ENCODE measurements around the gene CNTN5. TPM values are rescaled to one million over a fixed set of nuclear protein-coding genes. Genes with fewer than 3 reads are reported as not detected.

CNTN5 gene
- total RNA-seq, 2 donors from 2014 or later = not detected

- Mint-ChIP-seq H3K36me3 (ENCODE audit: low read depth) (no peaks in the 10 kb centered on the region), H3K4me3 (no peak overlapping the region), H3K27ac (no peak overlapping the region), H3K27me3 (no peaks in the 10 kb centered on the region), H3K4me1 (no peaks in the 10 kb centered on the region)
- ATAC-seq (no peak), DNase-seq (no peak)
- peaks cover 2% of the 10 kb centered on the region for H3K9me3 ChIP-seq (ENCODE audit: control insufficient read depth, low read length, poor library complexity, severe bottlenecking)
Observed at GRCh38 chr11:100151944-100152343, 1131.2 kb downstream of the CNTN5 start.

- Mint-ChIP-seq H3K27me3 (no peaks in the 10 kb centered on the region), H3K27ac (no peak overlapping the region), H3K4me3 (no peak overlapping the region), H3K36me3 (ENCODE audit: low read depth) (no peaks in the 10 kb centered on the region), H3K4me1 (no peaks in the 10 kb centered on the region)
- DNase-seq (no peak), ATAC-seq (no peak)
- H3K9me3 ChIP-seq (ENCODE audit: control insufficient read depth, low read length, poor library complexity, severe bottlenecking) = peaks cover 2% of the 10 kb centered on the region
Observed at GRCh38 chr11:100152766-100153165, 1132.0 kb downstream of the CNTN5 start.

- Mint-ChIP-seq H3K27ac (no peak overlapping the region), H3K27me3 (no peaks in the 10 kb centered on the region), H3K4me1 (no peaks in the 10 kb centered on the region), H3K36me3 (ENCODE audit: low read depth) (no peaks in the 10 kb centered on the region), H3K4me3 (no peak overlapping the region)
- no peak for ATAC-seq
- DNase-seq = no peak
- H3K9me3 ChIP-seq (ENCODE audit: control insufficient read depth, low read length, poor library complexity, severe bottlenecking) = no peaks in the 10 kb centered on the region
Observed at GRCh38 chr11:100163471-100163870, 1142.7 kb downstream of the CNTN5 start.

- no peak overlapping the region for H3K4me3 Mint-ChIP-seq
- no peaks in the 10 kb centered on the region for H3K27me3 Mint-ChIP-seq
- peaks cover 2% of the 10 kb centered on the region for H3K9me3 ChIP-seq (ENCODE audit: control insufficient read depth, low read length, poor library complexity, severe bottlenecking)
- H3K27ac Mint-ChIP-seq = no peak overlapping the region
- ATAC-seq (no peak), DNase-seq (no peak)
- H3K36me3 Mint-ChIP-seq (ENCODE audit: low read depth) = no peaks in the 10 kb centered on the region
- H3K4me1 Mint-ChIP-seq = no peaks in the 10 kb centered on the region
Observed at GRCh38 chr11:100174881-100175280, 1154.1 kb downstream of the CNTN5 start.

- DNase-seq (no peak), ATAC-seq (no peak)
- Mint-ChIP-seq H3K27me3 (no peaks in the 10 kb centered on the region), H3K27ac (no peak overlapping the region), H3K4me3 (no peak overlapping the region), H3K4me1 (no peaks in the 10 kb centered on the region), H3K36me3 (ENCODE audit: low read depth) (no peaks in the 10 kb centered on the region)
- H3K9me3 ChIP-seq (ENCODE audit: control insufficient read depth, low read length, poor library complexity, severe bottlenecking) = peaks cover 2% of the 10 kb centered on the region
Observed at GRCh38 chr11:100176456-100176855, 1155.7 kb downstream of the CNTN5 start.

GRCh38 chr11:100177651-100178050, 1156.9 kb downstream of the CNTN5 start:
- Mint-ChIP-seq H3K27ac (no peak overlapping the region), H3K4me1 (no peaks in the 10 kb centered on the region), H3K36me3 (ENCODE audit: low read depth) (no peaks in the 10 kb centered on the region), H3K27me3 (no peaks in the 10 kb centered on the region), H3K4me3 (no peak overlapping the region)
- H3K9me3 ChIP-seq (ENCODE audit: control insufficient read depth, low read length, poor library complexity, severe bottlenecking) = no peaks in the 10 kb centered on the region
- ATAC-seq = no peak
- DNase-seq = no peak

- H3K36me3 Mint-ChIP-seq (ENCODE audit: low read depth) = no peaks in the 10 kb centered on the region
- DNase-seq (no peak), ATAC-seq (no peak)
- H3K27me3 Mint-ChIP-seq = no peaks in the 10 kb centered on the region
- H3K4me3 Mint-ChIP-seq = no peak overlapping the region
- no peak overlapping the region for H3K27ac Mint-ChIP-seq
- no peaks in the 10 kb centered on the region for H3K4me1 Mint-ChIP-seq
- H3K9me3 ChIP-seq (ENCODE audit: control insufficient read depth, low read length, poor library complexity, severe bottlenecking) = no peaks in the 10 kb centered on the region
Observed at GRCh38 chr11:100182350-100182749, 1161.6 kb downstream of the CNTN5 start.

- H3K27me3 Mint-ChIP-seq = no peaks in the 10 kb centered on the region
- no peak overlapping the region for H3K27ac Mint-ChIP-seq
- H3K4me3 Mint-ChIP-seq = no peak overlapping the region
- no peaks in the 10 kb centered on the region for H3K9me3 ChIP-seq (ENCODE audit: control insufficient read depth, low read length, poor library complexity, severe bottlenecking)
- ATAC-seq (no peak), DNase-seq (no peak)
- H3K36me3 Mint-ChIP-seq (ENCODE audit: low read depth) = no peaks in the 10 kb centered on the region
- no peaks in the 10 kb centered on the region for H3K4me1 Mint-ChIP-seq
Observed at GRCh38 chr11:100182927-100183326, 1162.2 kb downstream of the CNTN5 start.

GRCh38 chr11:100185588-100185987, 1164.8 kb downstream of the CNTN5 start:
- Mint-ChIP-seq H3K4me3 (no peak overlapping the region), H3K36me3 (ENCODE audit: low read depth) (no peaks in the 10 kb centered on the region), H3K27me3 (no peaks in the 10 kb centered on the region), H3K27ac (no peak overlapping the region), H3K4me1 (no peaks in the 10 kb centered on the region)
- ATAC-seq = no peak
- H3K9me3 ChIP-seq (ENCODE audit: control insufficient read depth, low read length, poor library complexity, severe bottlenecking) = no peaks in the 10 kb centered on the region
- DNase-seq = no peak

- no peaks in the 10 kb centered on the region for H3K36me3 Mint-ChIP-seq (ENCODE audit: low read depth)
- H3K27ac Mint-ChIP-seq = no peak overlapping the region
- H3K4me1 Mint-ChIP-seq = no peaks in the 10 kb centered on the region
- no peak overlapping the region for H3K4me3 Mint-ChIP-seq
- H3K9me3 ChIP-seq (ENCODE audit: control insufficient read depth, low read length, poor library complexity, severe bottlenecking) = no peaks in the 10 kb centered on the region
- ATAC-seq (no peak), DNase-seq (no peak)
- no peaks in the 10 kb centered on the region for H3K27me3 Mint-ChIP-seq
Observed at GRCh38 chr11:100188137-100188783, 1167.5 kb downstream of the CNTN5 start.

GRCh38 chr11:100190395-100190794, 1169.6 kb downstream of the CNTN5 start:
- Mint-ChIP-seq H3K4me1 (no peaks in the 10 kb centered on the region), H3K27ac (no peak overlapping the region), H3K27me3 (no peaks in the 10 kb centered on the region), H3K4me3 (no peak overlapping the region), H3K36me3 (ENCODE audit: low read depth) (no peaks in the 10 kb centered on the region)
- H3K9me3 ChIP-seq (ENCODE audit: control insufficient read depth, low read length, poor library complexity, severe bottlenecking) = no peaks in the 10 kb centered on the region
- DNase-seq (no peak), ATAC-seq (no peak)

- Mint-ChIP-seq H3K27me3 (no peaks in the 10 kb centered on the region), H3K36me3 (ENCODE audit: low read depth) (no peaks in the 10 kb centered on the region), H3K4me3 (no peak overlapping the region), H3K27ac (no peak overlapping the region), H3K4me1 (no peaks in the 10 kb centered on the region)
- H3K9me3 ChIP-seq (ENCODE audit: control insufficient read depth, low read length, poor library complexity, severe bottlenecking) = no peaks in the 10 kb centered on the region
- ATAC-seq = no peak
- no peak for DNase-seq
Observed at GRCh38 chr11:100192181-100192580, 1171.4 kb downstream of the CNTN5 start.

- ATAC-seq (no peak), DNase-seq (no peak)
- Mint-ChIP-seq H3K27ac (no peak overlapping the region), H3K4me3 (no peak overlapping the region), H3K27me3 (no peaks in the 10 kb centered on the region), H3K4me1 (no peaks in the 10 kb centered on the region), H3K36me3 (ENCODE audit: low read depth) (no peaks in the 10 kb centered on the region)
- H3K9me3 ChIP-seq (ENCODE audit: control insufficient read depth, low read length, poor library complexity, severe bottlenecking) = no peaks in the 10 kb centered on the region
Observed at GRCh38 chr11:100203789-100204188, 1183.0 kb downstream of the CNTN5 start.

- no peak overlapping the region for H3K4me3 Mint-ChIP-seq
- no peaks in the 10 kb centered on the region for H3K4me1 Mint-ChIP-seq
- H3K27ac Mint-ChIP-seq = no peak overlapping the region
- H3K36me3 Mint-ChIP-seq (ENCODE audit: low read depth) = no peaks in the 10 kb centered on the region
- ATAC-seq (no peak), DNase-seq (no peak)
- no peaks in the 10 kb centered on the region for H3K9me3 ChIP-seq (ENCODE audit: control insufficient read depth, low read length, poor library complexity, severe bottlenecking)
- H3K27me3 Mint-ChIP-seq = no peaks in the 10 kb centered on the region
Observed at GRCh38 chr11:100205926-100206325, 1185.2 kb downstream of the CNTN5 start.
